SH-SY5Y (cell line): ENCODE results near the gene TAF1.

Experiments
- GATA2 ChIP-seq: IDR thresholded peaks from 2 replicates; pipeline ENCODE4 v1.6.1; 2011; ENCODE audit warnings: mild to moderate bottlenecking, low read depth, low read length
- GATA3 ChIP-seq: IDR thresholded peaks from 2 replicates; pipeline ENCODE4 v1.6.1; 2011; ENCODE audit warnings: low read depth, mild to moderate bottlenecking, low read length, moderate library complexity

DNA sequence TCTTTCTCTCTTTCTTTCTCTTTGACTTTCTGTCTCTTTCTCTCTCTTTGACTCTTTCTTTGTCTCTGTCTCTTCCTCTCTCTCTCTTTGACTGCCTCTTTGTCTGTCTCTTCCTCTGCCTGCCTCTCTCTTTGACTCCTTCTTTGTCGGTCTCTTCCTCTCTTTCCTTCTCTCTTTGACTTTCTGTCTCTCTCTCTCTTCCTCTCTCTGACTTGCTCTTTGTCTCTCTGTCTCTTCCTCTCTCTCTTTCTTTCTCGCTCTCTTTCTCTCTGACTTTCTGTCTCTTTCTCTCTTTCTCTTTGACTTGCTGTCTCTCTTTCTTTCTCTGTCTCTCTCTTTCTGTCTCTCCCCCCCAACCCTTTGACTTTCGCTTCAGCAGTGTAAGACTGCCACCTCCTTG is 130.3 kb downstream of the TAF1 start:
- TF ChIP-seq GATA2, result no peak
- no peak for TF ChIP-seq GATA3
